Natural killer cell (primary cell): Measurements from ENCODE around the gene ACADSB. TPM values are rescaled to one million over a fixed set of nuclear protein-coding genes. Genes with fewer than 3 reads are reported as not detected.

Experiments used
- ATAC-seq, 3 donors: fragments of 150-1000 bp in 2 of 3; fragments of 200-7000 bp in 1 of 3; cut with Tn5 transposase; 1 replicate in 1 of 3; 2 replicates in 2 of 3; pipeline ENCODE4 v1.10.0; 2021; ENCODE audit warnings: mild to moderate bottlenecking in 2 of 3, moderate library complexity in 2 of 3
- DNase-seq, 2 donors: peaks; one replicate each; pipeline versions ENCODE4 v3.0.0 to v3.0.0-alpha.2; 2013 to 2021; ENCODE audit warnings: mixed read lengths in 1 of 2
- H3K27ac ChIP-seq: one replicate; pipeline ENCODE4 v1.5.1; 2013; ENCODE audit warnings: mild to moderate bottlenecking, low read length
- H3K27me3 ChIP-seq: one replicate; pipeline ENCODE4 v1.6.1; 2013; ENCODE audit warnings: low read length; ENCODE audit not compliant: control insufficient read depth, insufficient read depth
- H3K36me3 ChIP-seq: one replicate; pipeline ENCODE4 v1.6.1; 2013; ENCODE audit warnings: low read length; ENCODE audit not compliant: control insufficient read depth, insufficient read depth
- H3K4me1 ChIP-seq: one replicate; pipeline ENCODE4 v1.6.1; 2013; ENCODE audit warnings: low read length; ENCODE audit not compliant: control insufficient read depth, insufficient read depth
- H3K4me3 ChIP-seq: one replicate; pipeline ENCODE4 v1.5.1; 2013; ENCODE audit warnings: low read length
- H3K9me3 ChIP-seq: one replicate; pipeline ENCODE4 v1.6.1; 2013; ENCODE audit warnings: low read length; ENCODE audit not compliant: control insufficient read depth, insufficient read depth
- H3K27ac Mint-ChIP-seq, 2 donors: one replicate each; pipeline ENCODE4 v1.8.0; 2022; ENCODE audit warnings: mild to moderate bottlenecking in 2 of 2, mixed read lengths in 2 of 2, moderate library complexity in 1 of 2
- H3K27me3 Mint-ChIP-seq, 2 donors: one replicate each; pipeline ENCODE4 v1.8.0; 2022; ENCODE audit warnings: low read depth in 2 of 2, mixed read lengths in 2 of 2
- H3K36me3 Mint-ChIP-seq: one replicate; pipeline ENCODE4 v1.8.0; 2022; ENCODE audit warnings: mixed read lengths
- H3K4me1 Mint-ChIP-seq, 2 donors: one replicate each; pipeline ENCODE4 v1.8.0; 2022; ENCODE audit warnings: mixed read lengths in 2 of 2
- H3K4me3 Mint-ChIP-seq: one replicate; pipeline ENCODE4 v1.8.0; 2022; ENCODE audit warnings: mild to moderate bottlenecking, moderate library complexity, mixed read lengths
- H3K9me3 Mint-ChIP-seq, 2 donors: one replicate each; pipeline ENCODE4 v1.8.0; 2022; ENCODE audit warnings: mixed read lengths in 2 of 2
- CTCF ChIP-seq: fragments of 200-600 bp; IDR thresholded peaks from one replicate; pipeline ENCODE4 v1.8.0; 2022; ENCODE audit warnings: antibody characterized with exemption
- WGBS: methylation state at CpG from one replicate; pipeline ENCODE4 v1.1.7; 2013; ENCODE audit warnings: missing lambda C conversion rate; ENCODE audit not compliant: insufficient coverage; 5-methylcytosine and 5-hydroxymethylcytosine counted together
- intact Hi-C: fragments of 100-400 bp; cut with micrococcal nuclease; formaldehyde crosslinking; loops from one replicate; pipeline ENCODE4 v1.14.2; 2022
- total RNA-seq, 4 donors: library from RNA; stranded (reverse); fragments of 120-200 nt in 1 of 4; gene quantifications; one replicate each; pipeline versions ENCODE4 v1.2.3 to v1.2.4, GENCODE V29; 2013 to 2022

The ACADSB gene
- 10 to 100 TPM; 20.8 to 27.3 (median 22.4) TPM for total RNA-seq
- 20.8 TPM for total RNA-seq (2013)

GRCh38 chr10:123008355-123009104 lies at the start of gene ACADSB, which contains the start of gene IKZF5:
Gene ACADSB (plus strand): TSS chr10:123009006. CDS start chr10:123009030, 24 bp downstream.
Gene IKZF5 (minus strand): TSS chr10:123008795. CDS start chr10:122998625, 10,170 bp downstream.
- H3K27ac Mint-ChIP-seq, result peak within 1 kb of the TSS; percentile 99 to 100
- Histone ChIP-seq H3K27ac (peak within 1 kb of the TSS; percentile 99), H3K4me3 (peak within 1 kb of the TSS; percentile 99), H3K4me1 (peaks cover 14% of the 10 kb centered on the region), H3K27me3 (no peaks in the 10 kb centered on the region), H3K36me3 (peaks cover 3% of the 10 kb centered on the region), H3K9me3 (no peaks in the 10 kb centered on the region)
- intact Hi-C loops, result loop anchor here (1.0 to 2.0 kb wide), 4 partner anchors 28 to 146 kb away; partner anchors contain the start of genes BUB3, C10orf88, FAM24B and PSTK
- WGBS, result under 1% methylated on average over 68 of the region's 68 CpGs
- peaks cover 53 to 55% of the 10 kb centered on the region in 2 donors for H3K4me1 Mint-ChIP-seq
- peak within 1 kb of the TSS; percentile 100 for H3K4me3 Mint-ChIP-seq
- DNase-seq, result peak; percentile 91 to 99
- no peak for TF ChIP-seq CTCF
- H3K36me3 Mint-ChIP-seq, result no peaks in the 10 kb centered on the region
- no peaks in the 10 kb centered on the region for H3K27me3 Mint-ChIP-seq
- H3K9me3 Mint-ChIP-seq, result no peaks in the 10 kb centered on the region
- peak; percentile 91 to 98 (median 91) for ATAC-seq

- Histone ChIP-seq H3K36me3 (no peaks in the 10 kb centered on the region), H3K4me1 (no peaks in the 10 kb centered on the region), H3K27ac (no peak overlapping the region), H3K4me3 (no peak overlapping the region), H3K27me3 (no peaks in the 10 kb centered on the region), H3K9me3 (no peaks in the 10 kb centered on the region)
- H3K27me3 Mint-ChIP-seq, result peaks cover 19 to 40% of the 10 kb centered on the region in 2 donors
- peaks cover 17% of the 10 kb centered on the region for H3K36me3 Mint-ChIP-seq
- DNase-seq (no peak), ATAC-seq (no peak)
- H3K4me1 Mint-ChIP-seq, result no peaks in the 10 kb centered on the region
- no peak overlapping the region for H3K27ac Mint-ChIP-seq
- WGBS, result 72% methylated on average over 3 of the region's 3 CpGs
- H3K9me3 Mint-ChIP-seq, result peaks cover 0 to 8% of the 10 kb centered on the region in 2 donors
- no peak overlapping the region for H3K4me3 Mint-ChIP-seq
- intact Hi-C loops, result no loop called here
- TF ChIP-seq CTCF, result no peak
These were observed 46.4 kb upstream of the ACADSB start for GRCh38 chr10:122962405-122962804.

- TF ChIP-seq CTCF, result no peak
- H3K9me3 ChIP-seq, result no peaks in the 10 kb centered on the region
- no peak overlapping the region for H3K4me3 ChIP-seq
- no peaks in the 10 kb centered on the region for H3K4me1 ChIP-seq
- no peaks in the 10 kb centered on the region for H3K4me1 Mint-ChIP-seq
- no peaks in the 10 kb centered on the region for H3K36me3 ChIP-seq
- H3K36me3 Mint-ChIP-seq, result peaks cover 33% of the 10 kb centered on the region
- no peak overlapping the region for H3K27ac Mint-ChIP-seq
- DNase-seq (no peak), ATAC-seq (no peak)
- no peak overlapping the region for H3K4me3 Mint-ChIP-seq
- H3K9me3 Mint-ChIP-seq, result peaks cover 3 to 17% of the 10 kb centered on the region in 2 donors
- peaks cover 39 to 69% of the 10 kb centered on the region in 2 donors for H3K27me3 Mint-ChIP-seq
- no peak overlapping the region for H3K27ac ChIP-seq
- H3K27me3 ChIP-seq, result no peaks in the 10 kb centered on the region
- intact Hi-C loops, result no loop called here
These were observed 41.9 kb upstream of the ACADSB start for GRCh38 chr10:122966879-122967278.
